Spleen (tissue), 7 donors: ENCODE results near the gene ACP7.

ENCODE experiments used
- CTCF ChIP-seq, 11 experiments: fragments of 200-600 bp in 7 of 11; fragments of 450-650 bp in 4 of 11; sonication (generic) in 4 of 11; IDR thresholded peaks in 8 of 11; conservative IDR thresholded peaks in 3 of 11; 1 replicate in 7 of 11; 2 replicates in 4 of 11; pipeline versions ENCODE4 v1.4.0 to v1.8.0; 2016 to 2021; ENCODE audit warnings: antibody characterized with exemption in 11 of 11, inconsistent platforms in 4 of 11, mild to moderate bottlenecking in 1 of 11
- POLR2AphosphoS5 ChIP-seq, 3 donors: sonication (generic); formaldehyde crosslinking; IDR thresholded peaks; one replicate each; pipeline ENCODE4 v1.5.1; 2017; ENCODE audit warnings: antibody characterized with exemption in 3 of 3
- donor health status: DM: no; HTN: no; CAD: no; lungs with moderate emphysema.
- donor health status: DM: no; HTN: no; CAD: no.
- donor health status: DM: no; HTN: no; CAD: no.

- TF ChIP-seq CTCF (IDR thresholded peaks at IDR 0.05 in 8 of 11, conservative IDR thresholded peaks at IDR 0.05 in 3 of 11), result no peak
- TF ChIP-seq POLR2AphosphoS5 (IDR thresholded peaks at IDR 0.05), result no peak
Measured at GRCh38 chr19:39103151-39103550, 19.0 kb downstream of the ACP7 start.
